Neural cell (in vitro differentiated cells): ENCODE measurements around the gene BNIPL. TPM values are rescaled to one million over a fixed set of nuclear protein-coding genes. Genes with fewer than 3 reads are reported as not detected.

Source experiments
- H2AFZ ChIP-seq: fragments of 200-600, 300-800 bp; sonication (generic), shearing (Covaris generic); 2 replicates; pipeline ENCODE4 v1.6.0; 2014; ENCODE audit warnings: low read depth, mild to moderate bottlenecking, antibody characterized with exemption, low read length, moderate library complexity
- H3F3A ChIP-seq: fragments of 200-600 bp; shearing (Covaris generic); 2 replicates; pipeline ENCODE4 v1.6.1; 2016; ENCODE audit warnings: mild to moderate bottlenecking, moderate library complexity, mixed read lengths, antibody characterized with exemption, low read length; ENCODE audit not compliant: insufficient read depth, poor library complexity, severe bottlenecking
- H3K27ac ChIP-seq: fragments of 200-600, 300-800 bp; sonication (generic), shearing (Covaris generic); 2 replicates; pipeline ENCODE4 v1.5.1; 2014; ENCODE audit warnings: mild to moderate bottlenecking, low read length, moderate library complexity
- H3K27me3 ChIP-seq: fragments of 300-800, 200-600 bp; sonication (generic), shearing (Covaris generic); 2 replicates; pipeline ENCODE4 v1.6.0; 2014; ENCODE audit warnings: mild to moderate bottlenecking, low read depth, low read length, moderate library complexity; ENCODE audit not compliant: insufficient read depth
- H3K36me3 ChIP-seq: fragments of 300-800, 200-600 bp; sonication (generic), shearing (Covaris generic); 2 replicates; pipeline ENCODE4 v1.5.1; 2014; ENCODE audit warnings: mild to moderate bottlenecking, antibody characterized with exemption, low read length, moderate library complexity; ENCODE audit not compliant: insufficient read depth
- H3K4me2 ChIP-seq: fragments of 300-800, 200-600 bp; sonication (generic), shearing (Covaris generic); 2 replicates; pipeline ENCODE4 v1.6.0; 2014; ENCODE audit warnings: mild to moderate bottlenecking, low read length
- H3K4me3 ChIP-seq: fragments of 300-800, 200-600 bp; sonication (generic), shearing (Covaris generic); 2 replicates; pipeline ENCODE4 v1.5.1; 2014; ENCODE audit warnings: mild to moderate bottlenecking, low read length, moderate library complexity
- H3K79me2 ChIP-seq: fragments of 200-600 bp; shearing (Covaris generic); replicated peaks from 2 replicates; pipeline ENCODE4 v1.6.0; 2014; ENCODE audit warnings: mild to moderate bottlenecking, low read length, moderate library complexity; ENCODE audit not compliant: insufficient read depth
- H3K9ac ChIP-seq: fragments of 300-800, 200-600 bp; sonication (generic), shearing (Covaris generic); 2 replicates; pipeline ENCODE4 v1.6.1; 2016; ENCODE audit warnings: mild to moderate bottlenecking, low read length, mixed read lengths
- H3K9me2 ChIP-seq: fragments of 200-600 bp; shearing (Covaris generic); 2 replicates; pipeline ENCODE4 v1.6.1; 2016; ENCODE audit warnings: mild to moderate bottlenecking, low read length, mixed read lengths; ENCODE audit not compliant: insufficient read depth
- H3K9me3 ChIP-seq: fragments of 200-600, 300-800 bp; sonication (generic), shearing (Covaris generic); 2 replicates; pipeline ENCODE4 v1.6.1; 2016; ENCODE audit warnings: mild to moderate bottlenecking, mixed run types, low read length, moderate library complexity, mixed read lengths
- H4K20me1 ChIP-seq: fragments of 200-600 bp; shearing (Covaris generic); 2 replicates; pipeline ENCODE4 v1.6.1; 2016; ENCODE audit warnings: mild to moderate bottlenecking, mixed run types; ENCODE audit not compliant: insufficient read depth
- CTCF ChIP-seq: fragments of 450-650 bp; IDR thresholded peaks from 2 replicates; pipeline ENCODE4 v1.5.1; 2014; ENCODE audit warnings: antibody characterized with exemption, mild to moderate bottlenecking, moderate library complexity; ENCODE audit not compliant: poor library complexity, severe bottlenecking
- EP300 ChIP-seq: fragments of 450-650 bp; conservative IDR thresholded peaks from 2 replicates; pipeline ENCODE4 v1.6.1; 2014; ENCODE audit warnings: antibody characterized with exemption, mild to moderate bottlenecking, moderate library complexity; ENCODE audit not compliant: poor library complexity, severe bottlenecking
- EZH2 ChIP-seq: fragments of 200-600, 300-800 bp; shearing (Covaris generic), sonication (generic); IDR thresholded peaks from 2 replicates; pipeline ENCODE4 v1.6.1; 2014; ENCODE audit warnings: antibody characterized with exemption, low read length, borderline replicate concordance, mild to moderate bottlenecking; ENCODE audit not compliant: insufficient read depth, poor library complexity, severe bottlenecking
- MXI1 ChIP-seq: fragments of 450-650 bp; conservative IDR thresholded peaks from 2 replicates; pipeline ENCODE4 v1.6.1; 2014; ENCODE audit warnings: antibody characterized with exemption, mild to moderate bottlenecking; ENCODE audit not compliant: poor library complexity, severe bottlenecking
- POLR2AphosphoS5 ChIP-seq: IDR thresholded peaks from 2 replicates; pipeline ENCODE4 v1.6.1; 2012
- RAD21 ChIP-seq: fragments of 450-650 bp; conservative IDR thresholded peaks from 2 replicates; pipeline ENCODE4 v1.6.1; 2014; ENCODE audit warnings: antibody characterized with exemption, mild to moderate bottlenecking, moderate library complexity
- REST ChIP-seq: IDR thresholded peaks from 2 replicates; pipeline ENCODE4 v1.6.1; 2012; ENCODE audit warnings: borderline replicate concordance
- SMC3 ChIP-seq: fragments of 450-650 bp; conservative IDR thresholded peaks from 2 replicates; pipeline ENCODE4 v1.6.1; 2014; ENCODE audit warnings: antibody characterized with exemption, mild to moderate bottlenecking, moderate library complexity; ENCODE audit not compliant: poor library complexity
- TAF1 ChIP-seq: IDR thresholded peaks from 2 replicates; pipeline ENCODE4 v1.6.1; 2012; ENCODE audit warnings: low read depth
- polyA plus RNA-seq: library from polyadenylated mRNA; depleted of rRNA; stranded (reverse); fragments of >200 nt; gene quantifications from 2 replicates; pipeline ENCODE4 v1.2.3, GENCODE V29; 2014

BNIPL gene
- polyA plus RNA-seq, 1 donor from 2014 or later, result 0.33 TPM

GRCh38 chr1:151010346-151010726 is 26.1 kb upstream of the BNIPL start:
- no peaks in the 10 kb centered on the region for H4K20me1 ChIP-seq
- no peaks in the 10 kb centered on the region for H3K9me3 ChIP-seq
- no peak overlapping the region for H3K4me3 ChIP-seq
- no peak overlapping the region for H2AFZ ChIP-seq
- TF ChIP-seq REST (no peak), MXI1 (no peak), CTCF (no peak), EP300 (no peak), POLR2AphosphoS5 (no peak), TAF1 (no peak), RAD21 (no peak), EZH2 (no peak), SMC3 (no peak)
- H3K27me3 ChIP-seq, result no peaks in the 10 kb centered on the region
- no peak overlapping the region for H3K4me2 ChIP-seq
- peaks cover 13% of the 10 kb centered on the region for H3K79me2 ChIP-seq
- H3K36me3 ChIP-seq, result no peaks in the 10 kb centered on the region
- no peak overlapping the region for H3K9ac ChIP-seq
- no peak overlapping the region for H3K27ac ChIP-seq
- H3K9me2 ChIP-seq, result no peaks in the 10 kb centered on the region
- no peaks in the 10 kb centered on the region for H3F3A ChIP-seq

- no peak overlapping the region for H3K4me2 ChIP-seq
These were observed 25.1 kb upstream of the BNIPL start for GRCh38 chr1:151011154-151011850.

More at GRCh38 chr1:151011154-151011850, 25.1 kb upstream of the BNIPL start:
- Histone ChIP-seq H3K27me3 (no peaks in the 10 kb centered on the region), H3K9me2 (no peaks in the 10 kb centered on the region), H3K27ac (no peak overlapping the region), H3K79me2 (peaks cover 6% of the 10 kb centered on the region), H3K4me3 (no peak overlapping the region), H3F3A (no peaks in the 10 kb centered on the region), H2AFZ (no peak overlapping the region), H4K20me1 (no peaks in the 10 kb centered on the region), H3K9me3 (no peaks in the 10 kb centered on the region), H3K9ac (no peak overlapping the region), H3K36me3 (no peaks in the 10 kb centered on the region)
- TF ChIP-seq CTCF (no peak), SMC3 (no peak), POLR2AphosphoS5 (no peak), TAF1 (no peak), RAD21 (no peak), EZH2 (no peak), REST (no peak), MXI1 (no peak), EP300 (no peak)
